Cardiac septum (tissue), 1 donor: ENCODE measurements around the gene SPATA7. TPM values are rescaled to one million over a fixed set of nuclear protein-coding genes. Genes with fewer than 3 reads are reported as not detected.

Experiments used
- DNase-seq: peaks from one replicate; pipeline ENCODE4 v3.0.0-alpha.2; 2020; ENCODE audit warnings: low spot score
- intact Hi-C: fragments of 100-400 bp; cut with DNase I; formaldehyde crosslinking; loops from one replicate; pipeline ENCODE4 v1.14.0; 2022
- total RNA-seq: library from RNA; stranded (reverse); fragmentation: NEBNext Ultra II Directional; extraction: Animal tissue kit (Norgen Biotek cat#: 25700); gene quantifications from one replicate; pipeline ENCODE4 v1.2.1, GENCODE V29; 2021
- donor health status: DM: no; HTN: no; CAD: no.

The SPATA7 gene
- total RNA-seq, 1 donor from 2014 or later: 7.2 TPM

GRCh38 chr14:88477513-88478250 is 92.2 kb downstream of the SPATA7 start:
- no peak for DNase-seq
- intact Hi-C loops: no loop called here

- intact Hi-C loops: no loop called here
- no peak for DNase-seq
Measured at GRCh38 chr14:88478931-88479330, 93.5 kb downstream of the SPATA7 start.

GRCh38 chr14:88479574-88479987 is 94.1 kb downstream of the SPATA7 start:
- no peak for DNase-seq

GRCh38 chr14:88481059-88481458 is 95.6 kb downstream of the SPATA7 start:
- intact Hi-C loops: no loop called here
- no peak for DNase-seq

More at GRCh38 chr14:88479574-88479987, 94.1 kb downstream of the SPATA7 start:
- intact Hi-C loops: no loop called here

GRCh38 chr14:88481794-88482193 is 96.3 kb downstream of the SPATA7 start:
- no peak for DNase-seq
- intact Hi-C loops: no loop called here

- no peak for DNase-seq
- intact Hi-C loops: no loop called here
Measured at GRCh38 chr14:88482524-88482923, 97.1 kb downstream of the SPATA7 start.

Other genes starting within 250 kb of the SPATA7 start
- not detected for gene KCNK10, start 62.4 kb upstream of the SPATA7 start, total RNA-seq
- gene PTPN21, start 169.3 kb downstream of the SPATA7 start, total RNA-seq: 56.8 TPM
- gene ZC3H14, start 177.4 kb downstream of the SPATA7 start, total RNA-seq: 39.7 TPM